ENCODE results near the gene ZCCHC8.
"Not testable (repeated sequence)": the region's sequence is repeated elsewhere in the genome, so short reads cannot be mapped to it uniquely, and the experiment has no call there.

GRCh38 chr12:122470576-122470975 lies 30.2 kb downstream of the ZCCHC8 start:
- not testable (repeated sequence) for TF ChIP-seq CTCF (IDR thresholded peaks at IDR 0.05); ZFX (IDR thresholded peaks at IDR 0.05; ENCODE audit: borderline replicate concordance)
